GM12878 (cell line): ENCODE data around the gene SHLD1. TPM values are rescaled to one million over a fixed set of nuclear protein-coding genes. Genes with fewer than 3 reads are reported as not detected.

ENCODE experiments used
- BCL11A ChIP-seq: IDR thresholded peaks from 2 replicates; pipeline ENCODE4 v1.6.1; 2011; ENCODE audit warnings: low read depth, low read length
- EZH2 ChIP-seq: IDR thresholded peaks from 2 replicates; pipeline ENCODE4 v1.6.1; 2012; ENCODE audit warnings: low read depth, mild to moderate bottlenecking, control low read depth, inconsistent platforms, low read length, borderline replicate concordance; ENCODE audit not compliant: control insufficient read depth
- GATAD2B ChIP-seq: fragments of 450-650 bp; conservative IDR thresholded peaks from 2 replicates; pipeline ENCODE4 v1.6.1; 2017; ENCODE audit warnings: low read depth, mild to moderate bottlenecking, moderate library complexity
- HDAC2 ChIP-seq: fragments of 200-600 bp; sonication (generic); IDR thresholded peaks from 2 replicates; pipeline ENCODE4 v1.6.1; 2017
- IKZF1 ChIP-seq: fragments of 450-650 bp; conservative IDR thresholded peaks from 2 replicates; pipeline ENCODE4 v1.6.1; 2017; ENCODE audit warnings: antibody characterized with exemption, mild to moderate bottlenecking
- MYB ChIP-seq: fragments of 150-350 bp; IDR thresholded peaks from 2 replicates; pipeline ENCODE4 v1.6.1; 2014; ENCODE audit warnings: mild to moderate bottlenecking, low read depth, low read length, borderline replicate concordance
- NBN ChIP-seq: fragments of 450-650 bp; IDR thresholded peaks from 2 replicates; pipeline ENCODE4 v1.6.1; 2016
- POLR2AphosphoS2 ChIP-seq: IDR thresholded peaks from 2 replicates; pipeline ENCODE4 v1.6.1; 2011; ENCODE audit warnings: low read depth, mild to moderate bottlenecking, low read length, improper control_type of control experiment, moderate library complexity
- POU2F2 ChIP-seq: IDR thresholded peaks from 3 replicates; pipeline ENCODE4 v1.6.1; 2011; ENCODE audit warnings: low read depth, mild to moderate bottlenecking, low read length, borderline replicate concordance
- RAD21 ChIP-seq: IDR thresholded peaks from 2 replicates; pipeline ENCODE4 v1.6.1; 2011; ENCODE audit warnings: mild to moderate bottlenecking, low read depth, low read length, moderate library complexity; ENCODE audit not compliant: insufficient read depth
- SMARCA5 ChIP-seq: fragments of 450-650 bp; IDR thresholded peaks from 2 replicates; pipeline ENCODE4 v1.6.1; 2017; ENCODE audit warnings: mild to moderate bottlenecking
- TCF12 ChIP-seq: IDR thresholded peaks from 2 replicates; pipeline ENCODE4 v1.6.1; 2011; ENCODE audit warnings: low read depth, mild to moderate bottlenecking, low read length
- polyA plus RNA-seq, 11 experiments: library from polyadenylated mRNA; depleted of rRNA in 4 of 11; unstranded in 6 of 11; stranded (reverse) in 5 of 11; fragments of >200 nt; fragmentation: Nextera tagmentation in 4 of 11; fragmentation: Illumina TruSeq in 1 of 11; extraction: Ambion mirVana in 4 of 11; extraction: Trizol in 1 of 11; gene quantifications; 1 replicate in 1 of 11; 2 replicates in 10 of 11; pipeline versions ENCODE4 v1.2.1 to v1.2.3, GENCODE V29; 2011 to 2016; ENCODE audit warnings: inconsistent platforms in 2 of 11, missing spikeins in 2 of 11, low read depth in 1 of 11
- total RNA-seq, 4 experiments: library from RNA; depleted of rRNA in 3 of 4; stranded (reverse); fragments of >200 nt in 3 of 4; fragmentation: Illumina TruSeq in 1 of 4; extraction: Trizol in 1 of 4; gene quantifications; 2 replicates each; pipeline versions ENCODE4 v1.2.1 to v1.2.3, GENCODE V29; 2013 to 2021
- TF ChIP-seq, protein P1 (sequence below): fragments of 450-650 bp; formaldehyde crosslinking; IDR thresholded peaks from 2 replicates; pipeline ENCODE4 v1.4.0; 2022; ENCODE audit warnings: mild to moderate bottlenecking, moderate library complexity
- TF ChIP-seq, protein P2 (sequence below): fragments of 450-650 bp; IDR thresholded peaks from 2 replicates; pipeline ENCODE4 v1.6.1; 2017; ENCODE audit warnings: mild to moderate bottlenecking, moderate library complexity
- TF ChIP-seq, protein P3 (sequence below): IDR thresholded peaks from 2 replicates; pipeline ENCODE4 v1.6.1; 2012; ENCODE audit warnings: mild to moderate bottlenecking, low read depth, low read length
- TF ChIP-seq, protein P4 (sequence below): fragments of 450-650 bp; IDR thresholded peaks from 2 replicates; pipeline ENCODE4 v1.6.1; 2017; ENCODE audit warnings: mild to moderate bottlenecking

Gene SHLD1
- total and polyA plus RNA-seq, 10 of the 15 experiments (the other 5 are each of a cell fraction or from before 2014, with no cell fraction given): 10.8 to 70.9 (median 25.4) TPM

DNA sequence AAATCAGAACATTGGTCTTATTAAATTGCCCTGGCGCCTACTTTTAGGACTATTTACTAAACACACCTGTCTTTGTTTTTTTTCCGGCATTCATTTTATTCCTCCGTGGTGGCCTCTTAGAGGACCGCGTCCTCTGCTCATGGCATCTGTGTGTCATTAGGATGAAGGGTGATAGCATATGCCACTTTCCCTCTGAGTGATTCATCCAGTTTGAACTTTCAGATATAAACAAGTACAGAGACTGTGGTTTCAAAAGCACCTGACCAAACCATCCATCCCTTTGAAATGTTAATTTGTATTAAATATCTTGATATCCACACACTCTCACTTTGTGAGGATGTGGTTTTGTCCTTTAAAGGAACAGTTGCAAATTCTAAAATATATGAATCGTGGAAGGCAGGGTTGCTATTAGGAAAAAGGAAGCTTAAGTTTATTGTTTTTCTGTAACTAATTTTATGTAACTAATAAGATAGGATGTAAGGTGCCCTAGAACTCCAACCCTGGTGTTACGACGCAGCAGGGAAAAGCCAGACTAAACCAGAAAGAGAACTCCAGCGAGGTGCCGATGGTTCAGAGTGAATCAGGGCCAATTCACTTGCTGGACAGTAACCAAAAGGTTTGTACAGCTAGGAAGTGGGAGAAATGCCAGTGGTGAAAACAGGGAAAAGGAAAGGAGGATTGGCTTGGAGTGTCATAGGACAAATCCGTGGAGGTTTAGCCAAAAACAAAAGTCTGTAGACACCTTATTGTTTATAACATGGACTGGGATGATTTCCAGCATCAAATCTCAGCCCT, 98.7 kb downstream of the SHLD1 start (continued):
- TF ChIP-seq, protein P1, sequence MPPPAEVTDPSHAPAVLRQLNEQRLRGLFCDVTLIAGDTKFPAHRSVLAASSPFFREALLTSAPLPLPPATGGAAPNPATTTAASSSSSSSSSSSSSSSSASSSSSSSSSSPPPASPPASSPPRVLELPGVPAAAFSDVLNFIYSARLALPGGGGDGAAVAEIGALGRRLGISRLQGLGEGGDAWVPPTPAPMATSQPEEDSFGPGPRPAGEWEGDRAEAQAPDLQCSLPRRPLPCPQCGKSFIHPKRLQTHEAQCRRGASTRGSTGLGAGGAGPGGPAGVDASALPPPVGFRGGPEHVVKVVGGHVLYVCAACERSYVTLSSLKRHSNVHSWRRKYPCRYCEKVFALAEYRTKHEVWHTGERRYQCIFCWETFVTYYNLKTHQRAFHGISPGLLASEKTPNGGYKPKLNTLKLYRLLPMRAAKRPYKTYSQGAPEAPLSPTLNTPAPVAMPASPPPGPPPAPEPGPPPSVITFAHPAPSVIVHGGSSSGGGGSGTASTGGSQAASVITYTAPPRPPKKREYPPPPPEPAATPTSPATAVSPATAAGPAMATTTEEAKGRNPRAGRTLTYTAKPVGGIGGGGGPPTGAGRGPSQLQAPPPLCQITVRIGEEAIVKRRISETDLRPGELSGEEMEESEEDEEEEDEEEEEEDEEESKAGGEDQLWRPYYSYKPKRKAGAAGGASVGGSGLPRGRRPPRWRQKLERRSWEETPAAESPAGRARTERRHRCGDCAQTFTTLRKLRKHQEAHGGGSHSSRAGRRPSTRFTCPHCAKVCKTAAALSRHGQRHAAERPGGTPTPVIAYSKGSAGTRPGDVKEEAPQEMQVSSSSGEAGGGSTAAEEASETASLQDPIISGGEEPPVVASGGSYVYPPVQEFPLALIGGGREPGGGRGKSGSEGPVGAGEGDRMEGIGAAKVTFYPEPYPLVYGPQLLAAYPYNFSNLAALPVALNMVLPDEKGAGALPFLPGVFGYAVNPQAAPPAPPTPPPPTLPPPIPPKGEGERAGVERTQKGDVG: no peak
- TF ChIP-seq, protein P2, sequence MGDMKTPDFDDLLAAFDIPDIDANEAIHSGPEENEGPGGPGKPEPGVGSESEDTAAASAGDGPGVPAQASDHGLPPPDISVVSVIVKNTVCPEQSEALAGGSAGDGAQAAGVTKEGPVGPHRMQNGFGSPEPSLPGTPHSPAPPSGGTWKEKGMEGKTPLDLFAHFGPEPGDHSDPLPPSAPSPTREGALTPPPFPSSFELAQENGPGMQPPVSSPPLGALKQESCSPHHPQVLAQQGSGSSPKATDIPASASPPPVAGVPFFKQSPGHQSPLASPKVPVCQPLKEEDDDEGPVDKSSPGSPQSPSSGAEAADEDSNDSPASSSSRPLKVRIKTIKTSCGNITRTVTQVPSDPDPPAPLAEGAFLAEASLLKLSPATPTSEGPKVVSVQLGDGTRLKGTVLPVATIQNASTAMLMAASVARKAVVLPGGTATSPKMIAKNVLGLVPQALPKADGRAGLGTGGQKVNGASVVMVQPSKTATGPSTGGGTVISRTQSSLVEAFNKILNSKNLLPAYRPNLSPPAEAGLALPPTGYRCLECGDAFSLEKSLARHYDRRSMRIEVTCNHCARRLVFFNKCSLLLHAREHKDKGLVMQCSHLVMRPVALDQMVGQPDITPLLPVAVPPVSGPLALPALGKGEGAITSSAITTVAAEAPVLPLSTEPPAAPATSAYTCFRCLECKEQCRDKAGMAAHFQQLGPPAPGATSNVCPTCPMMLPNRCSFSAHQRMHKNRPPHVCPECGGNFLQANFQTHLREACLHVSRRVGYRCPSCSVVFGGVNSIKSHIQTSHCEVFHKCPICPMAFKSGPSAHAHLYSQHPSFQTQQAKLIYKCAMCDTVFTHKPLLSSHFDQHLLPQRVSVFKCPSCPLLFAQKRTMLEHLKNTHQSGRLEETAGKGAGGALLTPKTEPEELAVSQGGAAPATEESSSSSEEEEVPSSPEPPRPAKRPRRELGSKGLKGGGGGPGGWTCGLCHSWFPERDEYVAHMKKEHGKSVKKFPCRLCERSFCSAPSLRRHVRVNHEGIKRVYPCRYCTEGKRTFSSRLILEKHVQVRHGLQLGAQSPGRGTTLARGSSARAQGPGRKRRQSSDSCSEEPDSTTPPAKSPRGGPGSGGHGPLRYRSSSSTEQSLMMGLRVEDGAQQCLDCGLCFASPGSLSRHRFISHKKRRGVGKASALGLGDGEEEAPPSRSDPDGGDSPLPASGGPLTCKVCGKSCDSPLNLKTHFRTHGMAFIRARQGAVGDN: no peak
- TF ChIP-seq, protein P3, sequence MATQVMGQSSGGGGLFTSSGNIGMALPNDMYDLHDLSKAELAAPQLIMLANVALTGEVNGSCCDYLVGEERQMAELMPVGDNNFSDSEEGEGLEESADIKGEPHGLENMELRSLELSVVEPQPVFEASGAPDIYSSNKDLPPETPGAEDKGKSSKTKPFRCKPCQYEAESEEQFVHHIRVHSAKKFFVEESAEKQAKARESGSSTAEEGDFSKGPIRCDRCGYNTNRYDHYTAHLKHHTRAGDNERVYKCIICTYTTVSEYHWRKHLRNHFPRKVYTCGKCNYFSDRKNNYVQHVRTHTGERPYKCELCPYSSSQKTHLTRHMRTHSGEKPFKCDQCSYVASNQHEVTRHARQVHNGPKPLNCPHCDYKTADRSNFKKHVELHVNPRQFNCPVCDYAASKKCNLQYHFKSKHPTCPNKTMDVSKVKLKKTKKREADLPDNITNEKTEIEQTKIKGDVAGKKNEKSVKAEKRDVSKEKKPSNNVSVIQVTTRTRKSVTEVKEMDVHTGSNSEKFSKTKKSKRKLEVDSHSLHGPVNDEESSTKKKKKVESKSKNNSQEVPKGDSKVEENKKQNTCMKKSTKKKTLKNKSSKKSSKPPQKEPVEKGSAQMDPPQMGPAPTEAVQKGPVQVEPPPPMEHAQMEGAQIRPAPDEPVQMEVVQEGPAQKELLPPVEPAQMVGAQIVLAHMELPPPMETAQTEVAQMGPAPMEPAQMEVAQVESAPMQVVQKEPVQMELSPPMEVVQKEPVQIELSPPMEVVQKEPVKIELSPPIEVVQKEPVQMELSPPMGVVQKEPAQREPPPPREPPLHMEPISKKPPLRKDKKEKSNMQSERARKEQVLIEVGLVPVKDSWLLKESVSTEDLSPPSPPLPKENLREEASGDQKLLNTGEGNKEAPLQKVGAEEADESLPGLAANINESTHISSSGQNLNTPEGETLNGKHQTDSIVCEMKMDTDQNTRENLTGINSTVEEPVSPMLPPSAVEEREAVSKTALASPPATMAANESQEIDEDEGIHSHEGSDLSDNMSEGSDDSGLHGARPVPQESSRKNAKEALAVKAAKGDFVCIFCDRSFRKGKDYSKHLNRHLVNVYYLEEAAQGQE: no peak
- TF ChIP-seq SMARCA5 (no peak), EZH2 (no peak), GATAD2B (no peak), POLR2AphosphoS2 (no peak), BCL11A (no peak), HDAC2 (no peak), MYB (no peak), IKZF1 (peak; percentile 50; the same call in 1 of the 2 replicates), POU2F2 (no peak), NBN (no peak), TCF12 (no peak), RAD21 (no peak)
- TF ChIP-seq, protein P4, sequence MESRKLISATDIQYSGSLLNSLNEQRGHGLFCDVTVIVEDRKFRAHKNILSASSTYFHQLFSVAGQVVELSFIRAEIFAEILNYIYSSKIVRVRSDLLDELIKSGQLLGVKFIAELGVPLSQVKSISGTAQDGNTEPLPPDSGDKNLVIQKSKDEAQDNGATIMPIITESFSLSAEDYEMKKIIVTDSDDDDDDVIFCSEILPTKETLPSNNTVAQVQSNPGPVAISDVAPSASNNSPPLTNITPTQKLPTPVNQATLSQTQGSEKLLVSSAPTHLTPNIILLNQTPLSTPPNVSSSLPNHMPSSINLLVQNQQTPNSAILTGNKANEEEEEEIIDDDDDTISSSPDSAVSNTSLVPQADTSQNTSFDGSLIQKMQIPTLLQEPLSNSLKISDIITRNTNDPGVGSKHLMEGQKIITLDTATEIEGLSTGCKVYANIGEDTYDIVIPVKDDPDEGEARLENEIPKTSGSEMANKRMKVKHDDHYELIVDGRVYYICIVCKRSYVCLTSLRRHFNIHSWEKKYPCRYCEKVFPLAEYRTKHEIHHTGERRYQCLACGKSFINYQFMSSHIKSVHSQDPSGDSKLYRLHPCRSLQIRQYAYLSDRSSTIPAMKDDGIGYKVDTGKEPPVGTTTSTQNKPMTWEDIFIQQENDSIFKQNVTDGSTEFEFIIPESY: no peak
